Thyroid gland (tissue), 4 donors: ENCODE measurements around the gene TNFRSF11A.

Experiments
- POLR2A ChIP-seq, 2 donors: fragments of 450-650 bp; IDR thresholded peaks; one replicate each; pipeline ENCODE4 v1.6.1; 2017; ENCODE audit warnings: antibody characterized with exemption in 2 of 2, mild to moderate bottlenecking in 2 of 2, moderate library complexity in 1 of 2
- TF ChIP-seq, protein P1 (sequence below), 6 experiments: fragments of 200-600 bp in 3 of 6; fragments of 450-650 bp in 3 of 6; sonication (generic) in 3 of 6; IDR thresholded peaks; one replicate each; pipeline ENCODE4 v1.5.1; 2016 to 2019; ENCODE audit warnings: antibody characterized with exemption in 6 of 6, mild to moderate bottlenecking in 2 of 6, inconsistent platforms in 1 of 6, moderate library complexity in 1 of 6

DNA sequence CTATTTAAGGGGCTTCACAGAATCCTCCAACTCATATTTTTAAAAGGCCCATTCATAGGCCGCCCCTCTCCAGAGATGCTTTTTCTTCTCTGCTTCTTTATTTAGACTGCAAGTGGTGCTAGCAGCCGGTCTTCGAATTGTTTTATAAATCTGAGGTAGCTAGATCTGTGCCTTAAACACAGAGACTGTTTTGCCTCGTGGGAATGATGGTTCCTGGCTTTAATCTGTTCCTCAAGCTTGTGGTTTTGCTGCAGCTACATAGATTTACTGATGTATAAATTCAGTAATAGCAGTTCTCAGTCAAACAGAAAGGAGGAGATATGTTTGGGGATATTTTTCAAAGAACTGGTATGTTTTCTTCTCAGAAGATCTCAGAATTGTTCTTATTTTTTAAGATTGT is 45.3 kb downstream of the TNFRSF11A start:
- no peak for TF ChIP-seq POLR2A (IDR thresholded peaks at IDR 0.05)
- TF ChIP-seq, protein P1, sequence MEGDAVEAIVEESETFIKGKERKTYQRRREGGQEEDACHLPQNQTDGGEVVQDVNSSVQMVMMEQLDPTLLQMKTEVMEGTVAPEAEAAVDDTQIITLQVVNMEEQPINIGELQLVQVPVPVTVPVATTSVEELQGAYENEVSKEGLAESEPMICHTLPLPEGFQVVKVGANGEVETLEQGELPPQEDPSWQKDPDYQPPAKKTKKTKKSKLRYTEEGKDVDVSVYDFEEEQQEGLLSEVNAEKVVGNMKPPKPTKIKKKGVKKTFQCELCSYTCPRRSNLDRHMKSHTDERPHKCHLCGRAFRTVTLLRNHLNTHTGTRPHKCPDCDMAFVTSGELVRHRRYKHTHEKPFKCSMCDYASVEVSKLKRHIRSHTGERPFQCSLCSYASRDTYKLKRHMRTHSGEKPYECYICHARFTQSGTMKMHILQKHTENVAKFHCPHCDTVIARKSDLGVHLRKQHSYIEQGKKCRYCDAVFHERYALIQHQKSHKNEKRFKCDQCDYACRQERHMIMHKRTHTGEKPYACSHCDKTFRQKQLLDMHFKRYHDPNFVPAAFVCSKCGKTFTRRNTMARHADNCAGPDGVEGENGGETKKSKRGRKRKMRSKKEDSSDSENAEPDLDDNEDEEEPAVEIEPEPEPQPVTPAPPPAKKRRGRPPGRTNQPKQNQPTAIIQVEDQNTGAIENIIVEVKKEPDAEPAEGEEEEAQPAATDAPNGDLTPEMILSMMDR (IDR thresholded peaks at IDR 0.05) = no peak
